A549 treated with Mapracorat at 1 μM for 4 hours (cell line): Measurements from ENCODE around the gene RNF40. TPM values are rescaled to one million over a fixed set of nuclear protein-coding genes. Genes with fewer than 3 reads are reported as not detected.

Experiments used
- total RNA-seq: library from RNA; stranded (reverse); fragments of 200-300 nt; extraction: Qiagen RNA extraction; gene quantifications from 5 replicates; pipeline ENCODE4 v1.2.3, GENCODE V29; 2022

The RNF40 gene
- total RNA-seq, result 66.6 to 85.9 TPM (median 80.0 TPM) in 5 replicates

DNA sequence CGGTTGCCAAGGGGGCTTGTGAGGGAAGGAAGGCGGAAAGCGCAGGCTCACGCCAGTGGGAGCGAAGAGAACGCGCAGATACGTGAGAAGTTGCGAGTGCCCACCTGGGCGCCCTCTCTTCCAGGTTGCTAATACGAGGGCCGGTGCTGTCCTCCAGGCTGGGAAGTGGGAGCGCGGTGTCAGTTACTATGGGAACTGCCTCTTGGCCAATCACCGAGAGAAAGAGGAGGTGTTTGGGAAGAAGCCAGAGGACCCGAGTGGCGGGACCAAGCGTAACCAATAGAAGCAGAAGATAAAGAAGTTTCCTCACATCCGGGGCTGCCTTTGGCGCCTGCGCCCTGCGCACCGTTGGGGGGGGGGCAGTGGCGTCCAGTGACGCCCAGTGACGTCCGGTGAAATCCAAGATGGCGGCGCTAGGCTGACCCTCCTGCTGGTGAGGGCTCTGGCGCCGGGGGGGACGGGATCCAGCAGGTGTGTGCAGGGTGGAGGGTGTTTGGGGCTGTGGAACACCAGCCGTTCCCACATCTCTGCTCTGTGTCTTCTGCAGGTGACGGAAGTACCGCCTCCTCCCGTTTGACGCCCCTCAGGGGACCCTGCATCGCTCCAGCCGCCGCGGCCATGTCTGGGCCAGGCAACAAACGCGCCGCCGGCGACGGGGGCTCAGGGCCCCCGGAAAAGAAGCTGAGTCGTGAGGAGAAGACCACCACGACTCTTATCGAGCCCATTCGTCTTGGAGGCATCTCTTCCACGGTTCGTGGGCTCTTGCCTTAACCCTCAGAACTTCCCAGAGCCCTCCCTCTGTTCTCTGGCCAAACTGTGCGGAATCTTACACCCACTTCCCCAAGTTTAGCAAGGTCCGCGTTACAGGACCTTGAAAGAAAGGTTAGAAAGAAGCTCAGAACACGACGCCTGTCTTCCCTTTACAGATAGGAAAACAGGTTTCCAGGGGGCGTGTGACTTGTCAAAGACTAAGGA, at the start of gene RNF40, which contains the start of gene CFAP119:
Gene RNF40, plus strand, starts transcription at position 395 of the 975 bp plus-strand sequence. Its CDS starts 224 bp downstream, at position 619.
Gene CFAP119, minus strand, starts transcription at position 135 of the 975 bp plus-strand sequence. CDS start 314 bp downstream, outside the sequence.

DNA sequence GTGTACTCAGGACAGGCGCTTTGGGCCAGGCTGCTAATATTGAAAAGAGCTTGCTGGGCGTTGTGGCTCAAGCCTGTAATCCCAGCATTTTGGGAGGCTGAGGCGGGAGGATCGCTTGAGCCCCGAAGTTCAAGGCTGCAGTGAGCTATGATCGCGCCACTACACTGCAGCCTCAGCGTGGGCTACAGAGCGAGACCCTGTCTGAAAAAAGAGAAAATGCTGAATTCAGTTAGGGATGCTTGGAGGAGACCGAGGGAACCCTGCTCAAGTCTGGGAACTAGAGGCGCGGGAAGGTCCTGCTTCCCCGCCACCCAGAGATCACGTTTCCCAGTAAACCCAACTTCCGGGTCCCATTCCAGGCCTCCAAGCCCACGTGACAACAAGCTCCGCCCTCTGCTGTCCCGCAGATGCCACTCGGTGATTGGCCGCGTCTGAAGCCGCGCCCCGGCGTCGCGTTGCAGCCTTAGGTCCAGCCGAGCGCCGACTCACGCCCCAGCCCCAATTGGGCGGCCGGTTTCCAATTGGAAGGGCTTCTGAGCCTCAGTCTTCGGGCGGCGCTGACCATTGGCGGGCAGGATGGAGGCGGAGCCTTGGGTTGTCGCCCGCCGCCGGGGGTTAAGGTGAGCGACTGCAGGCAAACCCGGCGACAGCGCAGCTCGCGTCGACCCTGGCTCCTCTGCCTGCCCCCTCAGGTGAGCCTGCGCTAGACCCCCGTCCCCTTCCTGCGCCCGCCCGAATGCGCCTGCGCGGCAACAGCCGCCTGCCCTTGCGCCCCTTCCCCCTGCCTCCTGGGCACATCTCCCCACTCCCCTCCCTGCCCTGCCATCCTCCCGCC, 14.1 kb upstream of the RNF40 start, which contains the start of gene PHKG2:
Gene PHKG2, plus strand, starts transcription at position 627 of the 835 bp plus-strand sequence. CDS start 396 bp downstream, outside the sequence.

DNA sequence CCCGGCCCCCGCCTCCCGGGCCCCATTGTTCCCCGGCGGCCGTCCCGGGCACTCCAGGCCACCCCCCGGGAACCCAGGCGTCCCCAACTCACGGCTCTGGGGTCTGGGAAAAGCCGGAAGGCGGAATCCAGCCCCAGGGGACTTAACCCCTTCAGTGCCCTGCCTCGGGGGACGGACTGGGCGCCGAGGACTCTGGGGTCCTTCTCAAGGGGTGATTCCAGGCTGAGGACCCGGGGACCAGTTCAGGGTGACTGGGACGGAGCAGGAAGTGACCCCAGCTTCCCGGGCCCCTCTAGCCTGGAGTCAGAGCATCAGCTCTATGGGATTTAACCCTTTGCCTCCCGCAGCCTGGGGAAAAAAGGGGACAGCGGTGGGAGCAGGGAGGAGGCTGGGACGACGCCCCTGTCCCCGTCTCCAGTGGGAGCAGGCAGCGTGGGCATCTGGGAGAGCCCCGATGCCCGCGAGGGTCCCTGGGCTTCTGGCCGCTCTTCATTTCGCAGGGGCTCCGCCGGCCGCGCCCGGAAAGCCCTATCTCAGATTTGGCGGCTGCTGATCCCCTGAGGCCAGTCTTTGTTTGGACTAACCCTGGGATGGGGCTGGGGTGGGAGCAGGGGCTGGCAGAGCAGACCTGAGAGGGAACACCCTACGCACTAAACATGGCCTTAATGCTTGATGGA, 25.0 kb downstream of the RNF40 start, which contains the start of gene ZNF629:
Gene ZNF629, minus strand, starts transcription at position 270 of the 677 bp plus-strand sequence. CDS start 2,723 bp downstream, outside the sequence.

Other genes with a start within 250 kb of the RNF40 start
- gene ZNF768, start 235.8 kb upstream of the RNF40 start, total RNA-seq, result 37.5 to 47.8 TPM (median 45.5 TPM) in 5 replicates
- 3.2 to 5.0 TPM (median 3.8 TPM) in 5 replicates for gene ZNF747, start 227.5 kb upstream of the RNF40 start, total RNA-seq
- gene ZNF764, start 203.9 kb upstream of the RNF40 start, total RNA-seq, result 4.1 to 6.7 TPM (median 6.4 TPM) in 5 replicates
- 4.9 to 8.7 TPM (median 6.6 TPM) in 5 replicates for gene ZNF688, start 190.6 kb upstream of the RNF40 start, total RNA-seq
- gene ZNF785, start 176.6 kb upstream of the RNF40 start, total RNA-seq, result not detected in 5 replicates
- 7.5 to 9.5 TPM (median 8.8 TPM) in 5 replicates for gene ZNF689, start 151.9 kb upstream of the RNF40 start, total RNA-seq
- gene PRR14, start 111.4 kb upstream of the RNF40 start, total RNA-seq, result 20.1 to 25.5 TPM (median 22.5 TPM) in 5 replicates
- gene FBRS, start 103.9 kb upstream of the RNF40 start, total RNA-seq, result 29.6 to 43.8 TPM (median 40.0 TPM) in 5 replicates
- gene SRCAP, start 63.2 kb upstream of the RNF40 start, total RNA-seq, result 8.2 to 25.8 TPM (median 21.5 TPM) in 5 replicates
- 20.8 to 31.7 TPM (median 29.7 TPM) in 5 replicates for gene PHKG2, start 13.9 kb upstream of the RNF40 start, total RNA-seq
- 5.5 to 9.4 TPM (median 8.9 TPM) in 5 replicates for gene CFAP119, start 260 bp upstream of the RNF40 start, total RNA-seq
- gene ZNF629, start 24.9 kb downstream of the RNF40 start, total RNA-seq, result 15.7 to 18.8 TPM (median 18.0 TPM) in 5 replicates
- 25.8 to 42.7 TPM (median 40.6 TPM) in 5 replicates for gene BCL7C, start 131.8 kb downstream of the RNF40 start, total RNA-seq
- gene CTF1, start 134.3 kb downstream of the RNF40 start, total RNA-seq, result 0.11 to 0.39 TPM (median 0.15 TPM) in 5 replicates
- 9.8 to 19.2 TPM (median 18.4 TPM) in 5 replicates for gene FBXL19, start 161.2 kb downstream of the RNF40 start, total RNA-seq
- gene ORAI3, start 186.7 kb downstream of the RNF40 start, total RNA-seq, result 11.3 to 15.8 TPM (median 13.8 TPM) in 5 replicates
- gene SETD1A, start 195.4 kb downstream of the RNF40 start, total RNA-seq, result 13.2 to 20.3 TPM (median 19.3 TPM) in 5 replicates
- 12.5 to 15.4 TPM (median 14.3 TPM) in 5 replicates for gene HSD3B7, start 222.9 kb downstream of the RNF40 start, total RNA-seq
- gene STX1B, start 248.3 kb downstream of the RNF40 start, total RNA-seq, result 1.4 to 2.2 TPM (median 1.8 TPM) in 5 replicates